IMR-90 (cell line): ENCODE data around the gene PARP12. TPM values are rescaled to one million over a fixed set of nuclear protein-coding genes. Genes with fewer than 3 reads are reported as not detected.

Source experiments
- ATAC-seq: fragments of 200-7000 bp; cut with Tn5 transposase; 2 replicates; pipeline ENCODE4 v1.9.1; 2020; ENCODE audit warnings: low read depth, mild to moderate bottlenecking, moderate library complexity
- BruUV-seq: library from RNA; stranded (reverse); fragments of 400-500 nt; replicated peaks from 2 replicates; lab custom pipeline; 2021; lab: Mats Ljungman, UMichigan
- CTCF ChIA-PET: fragments of 300-600 bp; formaldehyde crosslinking; extraction: SDS; loops from one replicate; lab custom pipeline; 2021; ENCODE audit warnings: antibody characterized with exemption; lab: Yijun Ruan, JAX
- POLR2A ChIA-PET: fragments of 300-600 bp; sonication (Branson Sonifier 250); formaldehyde crosslinking; loops from one replicate; lab custom pipeline; 2022; ENCODE audit warnings: antibody characterized with exemption; ENCODE audit not compliant: unreplicated experiment; lab: Charles Lee
- DNase-seq: peaks from one replicate; pipeline ENCODE4 v3.0.0; 2013
- H2AFZ ChIP-seq: replicated peaks from 2 replicates; pipeline ENCODE3; 2013; ENCODE audit warnings: low read length, mild to moderate bottlenecking; ENCODE audit not compliant: poor library complexity
- H2AK5ac ChIP-seq: 2 replicates; pipeline ENCODE4 v1.6.1; 2013; ENCODE audit warnings: low read depth, low read length, inconsistent platforms
- H2AK9ac ChIP-seq: replicated peaks from 2 replicates; pipeline ENCODE3; 2013; ENCODE audit warnings: mild to moderate bottlenecking, low read depth, low read length, moderate library complexity; ENCODE audit not compliant: poor library complexity
- H2BK120ac ChIP-seq: 2 replicates; pipeline ENCODE4 v1.6.1; 2013; ENCODE audit warnings: low read depth, low read length, inconsistent platforms
- H2BK15ac ChIP-seq: 3 replicates; pipeline ENCODE4 v1.6.1; 2013; ENCODE audit warnings: low read depth, low read length, inconsistent platforms
- H2BK20ac ChIP-seq: 2 replicates; pipeline ENCODE4 v1.6.1; 2013; ENCODE audit warnings: low read depth, mild to moderate bottlenecking, inconsistent platforms, low read length, moderate library complexity
- H2BK5ac ChIP-seq: 2 replicates; pipeline ENCODE4 v1.6.1; 2013; ENCODE audit warnings: mild to moderate bottlenecking, low read depth, low read length, inconsistent platforms; ENCODE audit not compliant: poor library complexity, severe bottlenecking
- H3K14ac ChIP-seq: replicated peaks from 2 replicates; pipeline ENCODE4 v1.6.1; 2013; ENCODE audit warnings: low read depth, low read length, inconsistent platforms
- H3K18ac ChIP-seq: 2 replicates; pipeline ENCODE4 v1.6.1; 2013; ENCODE audit warnings: low read depth, low read length, control low read depth
- H3K23ac ChIP-seq: 2 replicates; pipeline ENCODE4 v1.6.1; 2013; ENCODE audit warnings: low read depth, low read length, inconsistent platforms
- H3K27ac ChIP-seq: 2 replicates; pipeline ENCODE4 v1.5.1; 2013; ENCODE audit warnings: mild to moderate bottlenecking, control low read depth, low read length; ENCODE audit not compliant: insufficient read depth
- H3K27me3 ChIP-seq: 2 replicates; pipeline ENCODE4 v1.6.1; 2013; ENCODE audit warnings: low read length; ENCODE audit not compliant: control insufficient read depth, insufficient read depth
- H3K36me3 ChIP-seq: 2 replicates; pipeline ENCODE4 v1.6.1; 2013; ENCODE audit warnings: low read length, mixed read lengths; ENCODE audit not compliant: control insufficient read depth, insufficient read depth
- H3K4ac ChIP-seq: 2 replicates; pipeline ENCODE4 v1.6.1; 2013; ENCODE audit warnings: low read depth, low read length, inconsistent platforms
- H3K4me1 ChIP-seq: 2 replicates; pipeline ENCODE4 v1.6.1; 2013; ENCODE audit warnings: low read length, mixed read lengths; ENCODE audit not compliant: control insufficient read depth, insufficient read depth
- H3K4me2 ChIP-seq: 2 replicates; pipeline ENCODE4 v1.6.1; 2013; ENCODE audit warnings: low read depth, mild to moderate bottlenecking, control low read depth, low read length, moderate library complexity
- H3K4me3 ChIP-seq: 2 replicates; pipeline ENCODE4 v1.5.1; 2013; ENCODE audit warnings: low read depth, mild to moderate bottlenecking, control low read depth, low read length, moderate library complexity; ENCODE audit not compliant: insufficient read depth
- H3K56ac ChIP-seq: 2 replicates; pipeline ENCODE4 v1.6.1; 2013; ENCODE audit warnings: low read length, inconsistent platforms; ENCODE audit not compliant: insufficient read depth; ENCODE audit errors: extremely low read depth
- H3K79me1 ChIP-seq, 2 experiments: 2 replicates each; pipeline ENCODE4 v1.6.1; 2013; ENCODE audit warnings: low read length in 2 of 2, inconsistent platforms in 1 of 2, low read depth in 1 of 2
- H3K9ac ChIP-seq: 2 replicates; pipeline ENCODE4 v1.6.1; 2013; ENCODE audit warnings: low read depth, low read length, control low read depth
- H3K9me1 ChIP-seq: 2 replicates; pipeline ENCODE4 v1.6.1; 2013; ENCODE audit warnings: low read length, inconsistent platforms; ENCODE audit not compliant: insufficient read depth
- H3K9me3 ChIP-seq: 2 replicates; pipeline ENCODE4 v1.6.1; 2013; ENCODE audit warnings: low read length; ENCODE audit not compliant: control insufficient read depth, insufficient read depth
- H4K20me1 ChIP-seq: 2 replicates; pipeline ENCODE4 v1.6.1; 2013; ENCODE audit warnings: low read length, inconsistent platforms; ENCODE audit not compliant: insufficient read depth
- H4K5ac ChIP-seq: 2 replicates; pipeline ENCODE4 v1.6.1; 2013; ENCODE audit warnings: mild to moderate bottlenecking, low read depth, low read length, control low read depth
- H4K8ac ChIP-seq, 2 experiments: 2 replicates each; pipeline ENCODE4 v1.6.1; 2013; ENCODE audit warnings: low read depth in 2 of 2, low read length in 2 of 2, control low read depth in 1 of 2, inconsistent platforms in 1 of 2
- H4K91ac ChIP-seq: 2 replicates; pipeline ENCODE4 v1.6.1; 2013; ENCODE audit warnings: low read depth, low read length, inconsistent platforms; ENCODE audit not compliant: insufficient read depth
- BHLHE40 ChIP-seq: fragments of 150-350 bp; IDR thresholded peaks from 2 replicates; pipeline ENCODE4 v1.6.1; 2016; ENCODE audit warnings: mild to moderate bottlenecking, low read depth, low read length
- CEBPB ChIP-seq: IDR thresholded peaks from 2 replicates; pipeline ENCODE4 v1.6.1; 2012; ENCODE audit warnings: low read depth, low read length, improper control_type of control experiment
- CHD1 ChIP-seq: IDR thresholded peaks from 2 replicates; pipeline ENCODE4 v1.6.1; 2012; ENCODE audit warnings: low read depth, low read length, improper control_type of control experiment
- MAFK ChIP-seq: IDR thresholded peaks from 2 replicates; pipeline ENCODE4 v1.6.1; 2012; ENCODE audit warnings: low read depth, low read length, improper control_type of control experiment
- MAZ ChIP-seq: IDR thresholded peaks from 2 replicates; pipeline ENCODE4 v1.6.1; 2012; ENCODE audit warnings: low read depth, mild to moderate bottlenecking, low read length, improper control_type of control experiment, moderate library complexity, borderline replicate concordance
- MXI1 ChIP-seq: IDR thresholded peaks from 2 replicates; pipeline ENCODE4 v1.6.1; 2012; ENCODE audit warnings: low read depth, mild to moderate bottlenecking, low read length, moderate library complexity, borderline replicate concordance
- NFE2L2 ChIP-seq: fragments of 150-350 bp; IDR thresholded peaks from 2 replicates; pipeline ENCODE4 v1.6.1; 2016; ENCODE audit warnings: low read depth, mild to moderate bottlenecking, low read length
- POLR2A ChIP-seq: IDR thresholded peaks from 2 replicates; pipeline ENCODE4 v1.6.1; 2012; ENCODE audit warnings: mild to moderate bottlenecking, low read depth, low read length
- RAD21 ChIP-seq: IDR thresholded peaks from 2 replicates; pipeline ENCODE4 v1.6.1; 2012; ENCODE audit warnings: low read length, improper control_type of control experiment
- RCOR1 ChIP-seq: IDR thresholded peaks from 2 replicates; pipeline ENCODE4 v1.6.1; 2012; ENCODE audit warnings: mild to moderate bottlenecking, low read length, improper control_type of control experiment; ENCODE audit not compliant: insufficient replicate concordance
- RFX5 ChIP-seq: IDR thresholded peaks from 2 replicates; pipeline ENCODE4 v1.8.0; 2012; ENCODE audit warnings: low read depth, mild to moderate bottlenecking, low read length, moderate library complexity
- SMC3 ChIP-seq: fragments of 150-350 bp; IDR thresholded peaks from 2 replicates; pipeline ENCODE4 v1.6.1; 2016; ENCODE audit warnings: low read depth, mild to moderate bottlenecking, antibody characterized with exemption, low read length, moderate library complexity
- WGBS, 2 experiments: methylation state at CpG; one replicate each; pipeline versions ENCODE4 v1.1.5 to v1.1.7; 2013; ENCODE audit warnings: missing lambda C conversion rate in 2 of 2; ENCODE audit not compliant: insufficient read length in 1 of 2; ENCODE audit errors: extremely low coverage in 2 of 2; 5-methylcytosine and 5-hydroxymethylcytosine counted together
- dilution Hi-C: fragments of 300-500 bp; cut with HindIII; formaldehyde crosslinking; loops from one replicate; pipeline ENCODE4 v1.14.3; 2018; ENCODE audit warnings: low sequenced_read_pairs; ENCODE audit not compliant: unreplicated experiment
- in situ Hi-C: fragments of 300-500 bp; cut with MboI; formaldehyde crosslinking; loops from 3 replicates; pipeline ENCODE4 v1.14.3; 2019; ENCODE audit warnings: low sequenced_read_pairs, inconsistent platforms, mixed read lengths
- intact Hi-C: fragments of 100-400 bp; cut with micrococcal nuclease; formaldehyde crosslinking; loops from 2 replicates; pipeline ENCODE4 v1.10.0; 2022
- polyA plus RNA-seq, 3 experiments: library from polyadenylated mRNA; depleted of rRNA; stranded (reverse); fragments of >200 nt; gene quantifications; 2 replicates each; pipeline ENCODE4 v1.2.3, GENCODE V29; 2012; ENCODE audit warnings: low replicate concordance in 1 of 3
- total RNA-seq: library from RNA; depleted of rRNA; stranded (reverse); fragments of >200 nt; gene quantifications from 2 replicates; pipeline ENCODE4 v1.2.3, GENCODE V29; 2012
- TF ChIP-seq, protein P1 (sequence below): fragments of 150-350 bp; IDR thresholded peaks from 2 replicates; pipeline ENCODE4 v1.6.1; 2017; ENCODE audit warnings: mild to moderate bottlenecking, antibody characterized with exemption, low read length, low read depth
- TF ChIP-seq, protein P2 (sequence below): conservative IDR thresholded peaks from 2 replicates; pipeline ENCODE4 v1.5.1; 2012; ENCODE audit warnings: mild to moderate bottlenecking, low read depth, low read length, improper control_type of control experiment
- TF ChIP-seq, protein P3 (sequence below): fragments of 150-350 bp; IDR thresholded peaks from 2 replicates; pipeline ENCODE4 v1.6.1; 2016; ENCODE audit warnings: low read depth, mild to moderate bottlenecking, low read length, moderate library complexity, borderline replicate concordance

Gene PARP12
- total and polyA plus RNA-seq, 2 of the 4 experiments (the other 2 are of a cell fraction): 7.2 to 11.3 TPM

DNA sequence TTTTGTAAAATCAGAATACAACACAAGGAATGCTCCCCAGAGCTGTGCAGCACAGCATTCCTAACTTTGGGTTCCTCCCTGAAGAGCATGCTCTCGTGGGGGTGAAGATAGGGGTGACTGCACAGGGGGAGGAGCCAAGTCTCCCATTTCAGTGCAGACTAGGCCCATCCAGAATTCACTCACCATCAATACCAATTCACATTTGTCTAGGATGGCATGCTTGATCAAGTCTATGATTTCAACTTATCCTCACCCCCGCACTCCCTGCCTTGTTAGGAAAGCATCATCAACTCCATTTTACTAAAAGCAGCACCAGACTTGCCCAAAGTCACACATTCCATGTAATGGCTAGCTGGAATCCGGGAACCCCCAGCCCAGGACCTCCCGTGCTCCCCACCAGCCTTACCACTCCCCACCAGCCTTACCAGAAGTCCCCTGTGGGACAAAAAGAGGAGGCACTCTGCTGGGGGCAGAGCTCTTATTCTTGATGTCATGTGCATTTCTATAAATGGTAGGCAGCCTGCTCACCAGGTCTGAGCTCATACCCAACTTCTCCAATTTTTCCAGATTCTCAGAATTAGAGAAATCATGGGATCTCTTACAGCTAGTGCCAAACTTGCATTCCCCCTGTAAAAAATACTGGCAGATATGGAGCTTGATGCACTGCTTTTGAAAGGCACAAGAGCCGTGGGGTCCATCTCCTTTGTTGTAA, 6.2 kb downstream of the PARP12 start:
- no peak overlapping the region for H3K4ac ChIP-seq
- intact Hi-C loops: no loop called here
- no peak overlapping the region for H4K91ac ChIP-seq
- H2AK5ac ChIP-seq: no peak overlapping the region
- no peak overlapping the region for H3K4me2 ChIP-seq
- TF ChIP-seq RFX5: no peak
- TF ChIP-seq SMC3: no peak
- no peak for TF ChIP-seq MXI1
- no peak for TF ChIP-seq CHD1
- TF ChIP-seq BHLHE40: no peak
- no peak for TF ChIP-seq CEBPB
- no peak for TF ChIP-seq POLR2A
- TF ChIP-seq, protein P1, sequence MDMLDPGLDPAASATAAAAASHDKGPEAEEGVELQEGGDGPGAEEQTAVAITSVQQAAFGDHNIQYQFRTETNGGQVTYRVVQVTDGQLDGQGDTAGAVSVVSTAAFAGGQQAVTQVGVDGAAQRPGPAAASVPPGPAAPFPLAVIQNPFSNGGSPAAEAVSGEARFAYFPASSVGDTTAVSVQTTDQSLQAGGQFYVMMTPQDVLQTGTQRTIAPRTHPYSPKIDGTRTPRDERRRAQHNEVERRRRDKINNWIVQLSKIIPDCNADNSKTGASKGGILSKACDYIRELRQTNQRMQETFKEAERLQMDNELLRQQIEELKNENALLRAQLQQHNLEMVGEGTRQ: no peak
- no peak for TF ChIP-seq RCOR1
- TF ChIP-seq, protein P2, sequence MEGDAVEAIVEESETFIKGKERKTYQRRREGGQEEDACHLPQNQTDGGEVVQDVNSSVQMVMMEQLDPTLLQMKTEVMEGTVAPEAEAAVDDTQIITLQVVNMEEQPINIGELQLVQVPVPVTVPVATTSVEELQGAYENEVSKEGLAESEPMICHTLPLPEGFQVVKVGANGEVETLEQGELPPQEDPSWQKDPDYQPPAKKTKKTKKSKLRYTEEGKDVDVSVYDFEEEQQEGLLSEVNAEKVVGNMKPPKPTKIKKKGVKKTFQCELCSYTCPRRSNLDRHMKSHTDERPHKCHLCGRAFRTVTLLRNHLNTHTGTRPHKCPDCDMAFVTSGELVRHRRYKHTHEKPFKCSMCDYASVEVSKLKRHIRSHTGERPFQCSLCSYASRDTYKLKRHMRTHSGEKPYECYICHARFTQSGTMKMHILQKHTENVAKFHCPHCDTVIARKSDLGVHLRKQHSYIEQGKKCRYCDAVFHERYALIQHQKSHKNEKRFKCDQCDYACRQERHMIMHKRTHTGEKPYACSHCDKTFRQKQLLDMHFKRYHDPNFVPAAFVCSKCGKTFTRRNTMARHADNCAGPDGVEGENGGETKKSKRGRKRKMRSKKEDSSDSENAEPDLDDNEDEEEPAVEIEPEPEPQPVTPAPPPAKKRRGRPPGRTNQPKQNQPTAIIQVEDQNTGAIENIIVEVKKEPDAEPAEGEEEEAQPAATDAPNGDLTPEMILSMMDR: no peak
- no peak for TF ChIP-seq RAD21
- TF ChIP-seq MAZ: no peak
- TF ChIP-seq NFE2L2: no peak
- TF ChIP-seq, protein P3, sequence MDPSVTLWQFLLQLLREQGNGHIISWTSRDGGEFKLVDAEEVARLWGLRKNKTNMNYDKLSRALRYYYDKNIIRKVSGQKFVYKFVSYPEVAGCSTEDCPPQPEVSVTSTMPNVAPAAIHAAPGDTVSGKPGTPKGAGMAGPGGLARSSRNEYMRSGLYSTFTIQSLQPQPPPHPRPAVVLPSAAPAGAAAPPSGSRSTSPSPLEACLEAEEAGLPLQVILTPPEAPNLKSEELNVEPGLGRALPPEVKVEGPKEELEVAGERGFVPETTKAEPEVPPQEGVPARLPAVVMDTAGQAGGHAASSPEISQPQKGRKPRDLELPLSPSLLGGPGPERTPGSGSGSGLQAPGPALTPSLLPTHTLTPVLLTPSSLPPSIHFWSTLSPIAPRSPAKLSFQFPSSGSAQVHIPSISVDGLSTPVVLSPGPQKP: no peak
- no peak for TF ChIP-seq MAFK
- H3K18ac ChIP-seq: no peak overlapping the region
- DNase-seq: no peak
- peaks cover 21% of the 10 kb centered on the region for H3K4me1 ChIP-seq
- H3K79me1 ChIP-seq: peaks cover 16 to 62% of the 10 kb centered on the region in 2 experiments; a peak in 3 of 4 replicates
- no peak overlapping the region for H2AK9ac ChIP-seq
- H3K9ac ChIP-seq: no peak overlapping the region
- in situ Hi-C loops: no loop called here
- H2BK120ac ChIP-seq: no peak overlapping the region
- H3K4me3 ChIP-seq: no peak overlapping the region
- no peak overlapping the region for H4K8ac ChIP-seq
- ATAC-seq: no peak
- H2BK20ac ChIP-seq: no peak overlapping the region
- peaks cover 40% of the 10 kb centered on the region for H3K9me1 ChIP-seq
- H3K27me3 ChIP-seq: no peaks in the 10 kb centered on the region
- peaks cover 2% of the 10 kb centered on the region; the same call in 1 of the 2 replicates for H3K36me3 ChIP-seq
- BruUV-seq: no TSS peak
- H3K23ac ChIP-seq: no peak overlapping the region
- no peak overlapping the region for H2AFZ ChIP-seq
- no peaks in the 10 kb centered on the region for H3K9me3 ChIP-seq
- no peak overlapping the region for H3K14ac ChIP-seq
- dilution Hi-C loops: no loop called here
- no peak overlapping the region for H3K56ac ChIP-seq
- H4K20me1 ChIP-seq: peaks cover 8% of the 10 kb centered on the region; the same call in 1 of the 2 replicates
- no peak overlapping the region for H2BK5ac ChIP-seq
- WGBS, 2 experiments: no CpG with 5 or more reads among the region's 5 CpGs
- POLR2A ChIA-PET: no interaction called here
- no peak overlapping the region for H2BK15ac ChIP-seq
- CTCF ChIA-PET: no interaction called here
- H3K27ac ChIP-seq: no peak overlapping the region
- no peak overlapping the region for H4K5ac ChIP-seq
